Hepatocyte (in vitro differentiated cells): ENCODE measurements around the gene MPEG1. TPM values are rescaled to one million over a fixed set of nuclear protein-coding genes. Genes with fewer than 3 reads are reported as not detected.

ENCODE experiments used
- DNase-seq: peaks from one replicate; pipeline ENCODE4 v3.0.0-alpha.2; 2016; ENCODE audit warnings: low spot score
- H2AFZ ChIP-seq: fragments of 200-600 bp; sonication (generic); 2 replicates; pipeline ENCODE4 v1.6.0; 2016; ENCODE audit warnings: antibody characterized with exemption, mild to moderate bottlenecking
- H3K27ac ChIP-seq: fragments of 200-600 bp; sonication (generic); 2 replicates; pipeline ENCODE4 v1.5.1; 2016; ENCODE audit warnings: mild to moderate bottlenecking
- H3K27me3 ChIP-seq: fragments of 200-600 bp; sonication (generic); 2 replicates; pipeline ENCODE4 v1.6.1; 2016
- H3K36me3 ChIP-seq: fragments of 200-600 bp; sonication (generic); replicated peaks from 2 replicates; pipeline ENCODE4 v1.5.1; 2016; ENCODE audit warnings: low read depth; ENCODE audit not compliant: insufficient read depth
- H3K4me1 ChIP-seq: fragments of 200-600 bp; sonication (generic); 2 replicates; pipeline ENCODE4 v1.5.1; 2016; ENCODE audit warnings: mild to moderate bottlenecking, moderate library complexity; ENCODE audit not compliant: insufficient read depth
- H3K4me2 ChIP-seq: fragments of 200-600 bp; sonication (generic); 2 replicates; pipeline ENCODE4 v1.6.0; 2016
- H3K4me3 ChIP-seq: fragments of 200-600 bp; sonication (generic); 2 replicates; pipeline ENCODE4 v1.5.1; 2016; ENCODE audit warnings: mild to moderate bottlenecking
- H3K79me2 ChIP-seq: fragments of 200-600 bp; sonication (generic); 2 replicates; pipeline ENCODE4 v1.6.0; 2017; ENCODE audit warnings: mild to moderate bottlenecking
- H3K9me2 ChIP-seq: fragments of 200-600 bp; sonication (generic); replicated peaks from 2 replicates; pipeline ENCODE4 v1.6.0; 2017; ENCODE audit warnings: mild to moderate bottlenecking; ENCODE audit not compliant: insufficient read depth
- H3K9me3 ChIP-seq: fragments of 200-600 bp; sonication (generic); 2 replicates; pipeline ENCODE4 v1.5.1; 2016; ENCODE audit warnings: low read depth, mild to moderate bottlenecking
- H4K20me1 ChIP-seq: fragments of 200-600 bp; sonication (generic); 2 replicates; pipeline ENCODE4 v1.6.0; 2016; ENCODE audit warnings: mild to moderate bottlenecking; ENCODE audit not compliant: insufficient read depth, poor library complexity, severe bottlenecking
- CTCF ChIP-seq: fragments of 200-600 bp; sonication (generic); IDR thresholded peaks from 2 replicates; pipeline ENCODE4 v1.5.1; 2016; ENCODE audit warnings: antibody characterized with exemption, mild to moderate bottlenecking; ENCODE audit not compliant: poor library complexity
- EZH2 ChIP-seq: fragments of 200-600 bp; sonication (generic); IDR thresholded peaks from 2 replicates; pipeline ENCODE4 v1.6.1; 2016; ENCODE audit warnings: antibody characterized with exemption, mild to moderate bottlenecking, borderline replicate concordance
- EZH2phosphoT487 ChIP-seq: fragments of 200-600 bp; sonication (generic); IDR thresholded peaks from one replicate; pipeline ENCODE4 v1.6.1; 2018; ENCODE audit warnings: antibody characterized with exemption, mild to moderate bottlenecking, low read depth, moderate library complexity; ENCODE audit not compliant: unreplicated experiment, severe bottlenecking
- WGBS: methylation state at CpG from one replicate; pipeline ENCODE4 v1.1.6; 2016; ENCODE audit warnings: low lambda C conversion rate; ENCODE audit errors: missing lambda C conversion rate; 5-methylcytosine and 5-hydroxymethylcytosine counted together
- polyA plus RNA-seq: library from polyadenylated mRNA; unstranded; fragments of >200 nt; fragmentation: Nextera tagmentation; extraction: Ambion mirVana; gene quantifications from 2 replicates; pipeline ENCODE4 v1.2.1, GENCODE V29; 2016
- small RNA-seq: library from RNA; depleted of rRNA; stranded (forward); fragments of <200 nt; gene quantifications from one replicate; pipeline ENCODE3, GENCODE V24; 2014
- total RNA-seq: library from RNA; depleted of rRNA; stranded (reverse); fragments of >200 nt; gene quantifications from 2 replicates; pipeline ENCODE4 v1.2.3, GENCODE V29; 2014

Gene MPEG1
- total and polyA plus RNA-seq, 2 experiments from 2014 or later = 0.57 TPM; not detected in 1

GRCh38 chr11:59164028-59164427 lies 48.7 kb downstream of the MPEG1 start:
- H3K4me2 ChIP-seq = no peak overlapping the region
- no peak overlapping the region for H3K4me3 ChIP-seq
- H3K9me2 ChIP-seq = no peaks in the 10 kb centered on the region
- no peaks in the 10 kb centered on the region for H3K36me3 ChIP-seq
- 50% methylated on average over 3 of the region's 3 CpGs for WGBS
- H2AFZ ChIP-seq = no peak overlapping the region
- DNase-seq = no peak
- H3K27ac ChIP-seq = no peak overlapping the region
- peaks cover 5% of the 10 kb centered on the region for H3K27me3 ChIP-seq
- no peaks in the 10 kb centered on the region for H4K20me1 ChIP-seq
- H3K4me1 ChIP-seq = no peaks in the 10 kb centered on the region
- no peak for TF ChIP-seq EZH2phosphoT487
- TF ChIP-seq CTCF = no peak
- no peak for TF ChIP-seq EZH2
- no peaks in the 10 kb centered on the region for H3K9me3 ChIP-seq
- no peaks in the 10 kb centered on the region for H3K79me2 ChIP-seq

Small RNAs within 50 kb of the gene (small RNA-seq; reads per million reads assigned to genes)
- not detected for gene RN7SL42P

Other genes with a start within 250 kb of the MPEG1 start
- gene GLYATL1B, start 126.6 kb downstream of the MPEG1 start, total RNA-seq = not detected in 2 replicates
- gene GLYATL1B, start 126.6 kb downstream of the MPEG1 start, polyA plus RNA-seq = 0.28 TPM in 1 of 2 replicates, not detected in the other
- gene FAM111B, start 105.7 kb downstream of the MPEG1 start, total RNA-seq = 4.2 and 5.4 TPM in 2 replicates
- gene FAM111B, start 105.7 kb downstream of the MPEG1 start, polyA plus RNA-seq = 1.8 and 2.2 TPM in 2 replicates
- gene FAM111A, start 70.1 kb downstream of the MPEG1 start, total RNA-seq = 36.8 and 43.2 TPM in 2 replicates
- gene FAM111A, start 70.1 kb downstream of the MPEG1 start, polyA plus RNA-seq = 16.8 and 20.0 TPM in 2 replicates
- gene DTX4, start 40.8 kb downstream of the MPEG1 start, total RNA-seq = 26.2 and 27.5 TPM in 2 replicates
- 13.6 and 15.4 TPM in 2 replicates for gene DTX4, start 40.8 kb downstream of the MPEG1 start, polyA plus RNA-seq
- not detected in 2 replicates for gene OR5AN1, start 146.0 kb upstream of the MPEG1 start, total RNA-seq
- gene OR5AN1, start 146.0 kb upstream of the MPEG1 start, polyA plus RNA-seq = not detected in 2 replicates
- gene OR5A2, start 213.5 kb upstream of the MPEG1 start, total RNA-seq = not detected in 2 replicates
- gene OR5A2, start 213.5 kb upstream of the MPEG1 start, polyA plus RNA-seq = not detected in 2 replicates
- not detected in 2 replicates for gene OR5A1, start 223.5 kb upstream of the MPEG1 start, total RNA-seq
- not detected in 2 replicates for gene OR5A1, start 223.5 kb upstream of the MPEG1 start, polyA plus RNA-seq
- not detected in 2 replicates for gene OR4D6, start 244.0 kb upstream of the MPEG1 start, total RNA-seq
- gene OR4D6, start 244.0 kb upstream of the MPEG1 start, polyA plus RNA-seq = not detected in 2 replicates